Calu3 (cell line): ENCODE results near the gene TMEM132D. TPM values are rescaled to one million over a fixed set of nuclear protein-coding genes. Genes with fewer than 3 reads are reported as not detected.

ENCODE experiments used
- BruUV-seq: library from RNA; stranded (reverse); fragments of 400-500 nt; replicated peaks from 2 replicates; lab custom pipeline; 2021; lab: Mats Ljungman, UMichigan
- CTCF ChIA-PET: fragments of 300-600 bp; sonication (Branson Sonifier 250); formaldehyde crosslinking; loops from one replicate; lab custom pipeline; 2022; ENCODE audit warnings: antibody characterized with exemption; lab: Charles Lee
- DNase-seq: peaks from one replicate; pipeline ENCODE4 v3.0.0; 2022
- H3K27ac Mint-ChIP-seq: one replicate; pipeline ENCODE4 v1.8.0; 2022; ENCODE audit warnings: mixed read lengths; ENCODE audit not compliant: unreplicated experiment
- H3K27me3 Mint-ChIP-seq: one replicate; pipeline ENCODE4 v1.8.0; 2022; ENCODE audit warnings: mixed read lengths; ENCODE audit not compliant: unreplicated experiment
- H3K36me3 Mint-ChIP-seq: one replicate; pipeline ENCODE4 v1.8.0; 2022; ENCODE audit warnings: mild to moderate bottlenecking, moderate library complexity, mixed read lengths; ENCODE audit not compliant: insufficient read depth, unreplicated experiment
- H3K4me1 Mint-ChIP-seq: one replicate; pipeline ENCODE4 v1.8.0; 2022; ENCODE audit warnings: mild to moderate bottlenecking, low read depth, mixed read lengths; ENCODE audit not compliant: unreplicated experiment
- H3K4me3 Mint-ChIP-seq: one replicate; pipeline ENCODE4 v1.8.0; 2022; ENCODE audit warnings: mild to moderate bottlenecking, low read depth, moderate library complexity, mixed read lengths; ENCODE audit not compliant: unreplicated experiment
- H3K9me3 Mint-ChIP-seq: one replicate; pipeline ENCODE4 v1.8.0; 2022; ENCODE audit warnings: low read depth, mixed read lengths; ENCODE audit not compliant: unreplicated experiment
- intact Hi-C: fragments of 100-400 bp; cut with micrococcal nuclease; formaldehyde crosslinking; loops from one replicate; pipeline ENCODE4 v1.10.0; 2022; ENCODE audit not compliant: unreplicated experiment
- total RNA-seq: library from RNA; stranded (reverse); gene quantifications from 2 replicates; pipeline ENCODE4 v1.2.3, GENCODE V29; 2022
- TF ChIP-seq, protein P1 (sequence below): fragments of 200-600 bp; IDR thresholded peaks from one replicate; pipeline ENCODE4 v1.8.0; 2022; ENCODE audit warnings: antibody characterized with exemption; ENCODE audit not compliant: unreplicated experiment

TMEM132D gene
- total RNA-seq, 1 experiment from 2014 or later, result not detected

DNA sequence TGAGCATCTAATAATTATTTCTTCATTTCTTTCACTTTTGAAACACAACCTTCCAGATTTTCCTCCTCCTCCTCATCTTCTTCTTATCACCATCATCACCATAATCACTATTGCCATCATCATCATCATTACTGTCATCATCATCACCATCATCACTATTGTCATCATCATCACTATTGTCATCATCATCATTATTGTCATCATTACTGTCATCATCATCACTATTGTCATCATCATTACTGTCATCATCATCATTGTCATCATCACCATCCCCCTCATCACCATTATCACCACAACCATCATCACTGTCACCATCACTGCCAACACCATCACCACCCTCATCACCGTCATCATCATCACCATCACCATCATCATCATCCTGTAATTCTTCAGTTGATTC, 400.0 kb downstream of the TMEM132D start:
- Mint-ChIP-seq H3K36me3 (no peaks in the 10 kb centered on the region), H3K27me3 (no peaks in the 10 kb centered on the region), H3K4me1 (no peaks in the 10 kb centered on the region), H3K4me3 (no peak overlapping the region), H3K9me3 (peaks cover 4% of the 10 kb centered on the region), H3K27ac (no peak overlapping the region)
- TF ChIP-seq, protein P1, sequence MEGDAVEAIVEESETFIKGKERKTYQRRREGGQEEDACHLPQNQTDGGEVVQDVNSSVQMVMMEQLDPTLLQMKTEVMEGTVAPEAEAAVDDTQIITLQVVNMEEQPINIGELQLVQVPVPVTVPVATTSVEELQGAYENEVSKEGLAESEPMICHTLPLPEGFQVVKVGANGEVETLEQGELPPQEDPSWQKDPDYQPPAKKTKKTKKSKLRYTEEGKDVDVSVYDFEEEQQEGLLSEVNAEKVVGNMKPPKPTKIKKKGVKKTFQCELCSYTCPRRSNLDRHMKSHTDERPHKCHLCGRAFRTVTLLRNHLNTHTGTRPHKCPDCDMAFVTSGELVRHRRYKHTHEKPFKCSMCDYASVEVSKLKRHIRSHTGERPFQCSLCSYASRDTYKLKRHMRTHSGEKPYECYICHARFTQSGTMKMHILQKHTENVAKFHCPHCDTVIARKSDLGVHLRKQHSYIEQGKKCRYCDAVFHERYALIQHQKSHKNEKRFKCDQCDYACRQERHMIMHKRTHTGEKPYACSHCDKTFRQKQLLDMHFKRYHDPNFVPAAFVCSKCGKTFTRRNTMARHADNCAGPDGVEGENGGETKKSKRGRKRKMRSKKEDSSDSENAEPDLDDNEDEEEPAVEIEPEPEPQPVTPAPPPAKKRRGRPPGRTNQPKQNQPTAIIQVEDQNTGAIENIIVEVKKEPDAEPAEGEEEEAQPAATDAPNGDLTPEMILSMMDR, result no peak
- DNase-seq, result no peak
- no TSS peak for BruUV-seq
- intact Hi-C loops, result no loop called here
- CTCF ChIA-PET, result no interaction called here

DNA sequence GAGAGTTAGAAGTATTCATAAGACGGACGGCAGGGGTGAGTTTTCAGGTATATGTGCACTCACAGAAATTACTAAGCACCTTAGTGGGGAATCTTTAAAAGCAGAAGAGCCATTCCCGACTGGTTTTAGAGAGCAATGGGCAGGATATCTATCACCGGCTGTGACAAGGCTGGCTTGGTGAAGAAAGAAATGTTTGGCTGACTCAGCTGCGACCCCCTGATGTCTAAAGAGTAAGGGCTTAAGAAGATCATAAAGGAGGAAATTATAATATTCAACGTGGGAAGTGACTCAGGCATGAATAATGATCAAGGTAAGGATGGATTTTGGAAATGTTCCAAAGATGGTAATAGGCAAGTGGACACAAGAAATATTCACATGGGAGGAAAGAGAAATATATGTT, 407.6 kb downstream of the TMEM132D start:
- intact Hi-C loops, result no loop called here
- H3K4me1 Mint-ChIP-seq, result no peaks in the 10 kb centered on the region
- no peaks in the 10 kb centered on the region for H3K36me3 Mint-ChIP-seq
- H3K9me3 Mint-ChIP-seq, result peaks cover 14% of the 10 kb centered on the region
- H3K27ac Mint-ChIP-seq, result no peak overlapping the region
- no peak overlapping the region for H3K4me3 Mint-ChIP-seq
- CTCF ChIA-PET, result no interaction called here
- no peak for DNase-seq
- BruUV-seq, result no TSS peak
- TF ChIP-seq, protein P1, result no peak
- no peaks in the 10 kb centered on the region for H3K27me3 Mint-ChIP-seq

DNA sequence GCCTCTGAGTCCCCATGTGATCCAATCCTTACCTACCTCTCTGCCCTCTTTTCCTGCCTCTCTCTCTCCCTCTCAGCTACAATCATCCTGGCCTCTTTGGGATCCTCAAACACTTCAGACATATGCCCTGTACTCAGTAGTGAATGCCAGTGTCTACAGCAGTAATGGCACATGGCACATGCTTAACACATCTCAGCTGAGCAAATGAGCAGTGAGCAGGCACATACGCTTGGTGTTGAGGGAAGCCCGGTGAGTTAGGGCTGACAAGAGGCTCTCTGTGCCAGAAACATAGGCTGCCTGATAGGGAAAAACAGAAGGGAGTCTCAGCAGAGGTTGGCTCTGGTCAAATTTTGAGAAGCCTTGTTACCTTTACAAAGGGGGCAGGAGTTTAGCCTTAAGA, 409.1 kb downstream of the TMEM132D start:
- no TSS peak for BruUV-seq
- no peak overlapping the region for H3K27ac Mint-ChIP-seq
- no peaks in the 10 kb centered on the region for H3K27me3 Mint-ChIP-seq
- H3K4me1 Mint-ChIP-seq, result no peaks in the 10 kb centered on the region
- CTCF ChIA-PET, result no interaction called here
- TF ChIP-seq, protein P1, result no peak
- H3K36me3 Mint-ChIP-seq, result no peaks in the 10 kb centered on the region
- DNase-seq, result no peak
- no peak overlapping the region for H3K4me3 Mint-ChIP-seq
- intact Hi-C loops, result no loop called here
- H3K9me3 Mint-ChIP-seq, result peaks cover 16% of the 10 kb centered on the region

DNA sequence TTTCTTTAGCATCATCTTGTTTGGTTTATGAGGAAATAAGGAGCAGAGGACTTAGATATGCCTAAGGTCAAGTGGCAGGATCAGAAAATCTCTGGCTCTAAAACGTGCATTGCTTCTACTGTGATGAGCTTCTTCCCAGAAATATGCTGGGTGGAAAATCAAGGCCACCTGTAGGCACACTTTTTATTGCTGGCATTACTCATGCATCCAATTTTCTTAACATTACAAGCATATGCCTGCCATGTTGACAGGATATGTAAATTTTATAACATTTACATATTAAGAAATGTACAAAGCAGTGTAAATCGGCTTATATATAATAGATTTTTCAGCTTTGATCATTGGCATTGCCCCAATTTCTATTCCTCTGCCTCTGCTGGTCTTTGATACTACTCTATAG, 409.6 kb downstream of the TMEM132D start:
- intact Hi-C loops, result no loop called here
- Mint-ChIP-seq H3K4me3 (no peak overlapping the region), H3K27ac (no peak overlapping the region), H3K9me3 (peaks cover 16% of the 10 kb centered on the region), H3K4me1 (no peaks in the 10 kb centered on the region), H3K27me3 (no peaks in the 10 kb centered on the region), H3K36me3 (no peaks in the 10 kb centered on the region)
- CTCF ChIA-PET, result no interaction called here
- DNase-seq, result no peak
- no TSS peak for BruUV-seq
- TF ChIP-seq, protein P1, result no peak
